GM19238 (cell line): Measurements from ENCODE around the gene APOBEC3H.

Experiments
- DNase-seq: peaks from one replicate; pipeline ENCODE4 v3.0.0; 2011; ENCODE audit warnings: low spot score; ENCODE audit not compliant: insufficient read length

APOBEC3H gene

DNA sequence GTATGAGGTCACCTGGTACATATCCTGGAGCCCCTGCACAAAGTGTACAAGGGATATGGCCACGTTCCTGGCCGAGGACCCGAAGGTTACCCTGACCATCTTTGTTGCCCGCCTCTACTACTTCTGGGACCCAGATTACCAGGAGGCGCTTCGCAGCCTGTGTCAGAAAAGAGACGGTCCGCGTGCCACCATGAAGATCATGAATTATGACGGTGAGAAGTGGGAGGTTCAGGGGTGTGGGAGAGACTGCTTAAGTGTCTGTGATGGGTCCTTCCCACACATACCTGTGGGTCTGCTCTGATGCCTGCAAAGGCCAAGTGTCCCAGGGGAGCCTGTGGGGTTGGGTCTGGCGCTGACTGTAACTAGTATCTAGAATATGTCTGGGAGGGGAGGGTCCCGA, 16.0 kb upstream of the APOBEC3H start:
- DNase-seq: no peak

DNA sequence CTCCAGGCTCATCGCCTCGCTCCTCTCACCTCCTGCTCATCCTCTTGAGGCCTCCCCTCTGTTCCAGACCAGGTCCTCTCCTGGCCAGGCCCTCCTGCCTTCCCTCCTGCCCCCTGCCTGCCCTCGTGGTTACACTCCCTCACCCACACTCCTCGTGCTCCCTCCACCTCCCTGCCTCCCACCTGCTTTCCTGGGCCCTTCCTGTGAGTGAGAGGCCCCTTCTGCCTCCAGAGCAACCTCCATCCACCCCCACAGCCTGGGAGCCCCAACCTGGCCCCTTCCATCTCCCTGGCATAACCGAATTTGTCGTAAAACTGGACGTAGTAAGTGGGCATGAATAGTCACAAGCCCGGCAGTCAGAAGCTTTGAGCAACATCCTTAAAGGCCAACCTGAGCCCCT, 15.4 kb upstream of the APOBEC3H start:
- DNase-seq: no peak

DNA sequence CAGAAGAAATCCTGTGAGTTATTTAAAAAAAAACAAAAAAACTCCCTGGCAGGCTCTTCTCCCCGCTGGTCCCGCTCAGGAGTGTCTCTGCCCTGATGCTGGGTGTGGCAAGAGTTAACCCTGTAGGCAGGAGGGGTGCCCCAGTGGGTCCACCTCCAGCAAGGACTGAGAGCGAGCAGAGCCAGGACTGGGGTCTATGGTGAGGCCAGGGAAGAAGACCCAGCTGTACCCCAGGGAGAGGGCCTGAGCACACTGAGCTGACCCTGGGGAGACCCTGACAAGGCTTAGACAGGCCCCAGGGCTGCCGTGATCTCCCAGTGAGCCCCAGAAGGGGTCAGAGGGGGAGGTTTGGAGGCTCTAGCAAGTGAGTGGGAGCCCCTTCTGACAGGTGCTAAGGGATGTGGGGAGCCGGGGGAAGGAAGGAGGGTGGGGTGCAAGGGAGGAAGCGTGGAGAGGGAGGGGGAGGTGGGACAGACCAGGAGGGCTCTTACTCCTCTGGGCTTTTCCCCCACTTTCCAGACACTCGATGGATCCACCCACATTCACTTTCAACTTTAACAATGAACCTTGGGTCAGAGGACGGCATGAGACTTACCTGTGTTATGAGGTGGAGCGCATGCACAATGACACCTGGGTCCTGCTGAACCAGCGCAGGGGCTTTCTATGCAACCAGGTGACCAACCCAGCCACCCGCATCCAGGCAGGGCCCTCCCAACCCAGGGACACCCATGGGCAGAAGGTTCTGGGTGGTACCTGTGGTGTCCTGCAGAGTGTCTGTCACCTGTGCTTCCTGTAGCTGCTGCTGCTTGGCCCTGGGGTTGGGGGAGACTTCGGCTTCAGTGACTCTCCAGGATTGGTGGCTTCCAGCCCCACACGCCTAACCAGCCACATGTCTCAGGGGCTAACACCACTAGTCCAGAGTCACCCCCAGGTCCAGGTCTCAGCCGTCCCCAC, 13.6 kb upstream of the APOBEC3H start:
- no peak for DNase-seq

DNA sequence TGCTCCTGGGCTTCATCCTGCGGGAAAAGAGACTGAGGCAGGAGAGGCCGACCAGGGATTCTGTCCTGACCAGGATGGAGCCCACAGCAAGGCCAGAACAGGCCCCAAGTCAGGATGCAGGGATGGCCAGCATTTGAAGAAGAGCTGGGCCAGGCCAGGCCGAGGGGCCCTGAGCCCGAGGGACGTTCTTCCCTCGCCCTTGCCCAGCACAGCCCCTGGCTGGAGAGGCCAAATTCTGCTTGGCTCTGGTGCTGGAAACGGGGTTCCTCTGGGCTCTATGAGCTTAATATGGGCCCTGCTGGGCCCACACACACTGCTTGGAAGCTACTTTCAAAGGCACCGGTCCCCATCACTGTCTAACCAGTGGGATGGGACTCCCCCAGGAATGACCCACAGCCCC, 12.4 kb upstream of the APOBEC3H start:
- DNase-seq: no peak

DNA sequence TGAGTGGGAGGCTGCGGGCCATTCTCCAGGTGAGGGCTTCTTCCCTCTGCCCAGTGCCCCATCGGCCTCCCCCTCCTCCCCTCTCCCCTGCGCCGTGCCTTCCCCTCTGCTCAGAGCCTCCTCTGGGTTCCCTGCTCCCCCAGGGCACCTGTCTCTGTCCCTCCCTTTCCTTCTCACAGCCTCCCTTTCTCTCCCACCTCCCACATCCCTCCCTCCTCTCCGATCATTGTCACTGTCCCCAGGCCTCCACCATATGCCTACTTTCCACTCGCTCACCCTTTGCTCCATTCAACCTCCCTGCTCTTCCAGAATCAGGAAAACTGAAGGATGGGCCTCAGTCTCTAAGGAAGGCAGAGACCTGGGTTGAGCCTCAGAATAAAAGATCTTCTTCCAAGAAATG, 9.9 kb upstream of the APOBEC3H start:
- no peak for DNase-seq

DNA sequence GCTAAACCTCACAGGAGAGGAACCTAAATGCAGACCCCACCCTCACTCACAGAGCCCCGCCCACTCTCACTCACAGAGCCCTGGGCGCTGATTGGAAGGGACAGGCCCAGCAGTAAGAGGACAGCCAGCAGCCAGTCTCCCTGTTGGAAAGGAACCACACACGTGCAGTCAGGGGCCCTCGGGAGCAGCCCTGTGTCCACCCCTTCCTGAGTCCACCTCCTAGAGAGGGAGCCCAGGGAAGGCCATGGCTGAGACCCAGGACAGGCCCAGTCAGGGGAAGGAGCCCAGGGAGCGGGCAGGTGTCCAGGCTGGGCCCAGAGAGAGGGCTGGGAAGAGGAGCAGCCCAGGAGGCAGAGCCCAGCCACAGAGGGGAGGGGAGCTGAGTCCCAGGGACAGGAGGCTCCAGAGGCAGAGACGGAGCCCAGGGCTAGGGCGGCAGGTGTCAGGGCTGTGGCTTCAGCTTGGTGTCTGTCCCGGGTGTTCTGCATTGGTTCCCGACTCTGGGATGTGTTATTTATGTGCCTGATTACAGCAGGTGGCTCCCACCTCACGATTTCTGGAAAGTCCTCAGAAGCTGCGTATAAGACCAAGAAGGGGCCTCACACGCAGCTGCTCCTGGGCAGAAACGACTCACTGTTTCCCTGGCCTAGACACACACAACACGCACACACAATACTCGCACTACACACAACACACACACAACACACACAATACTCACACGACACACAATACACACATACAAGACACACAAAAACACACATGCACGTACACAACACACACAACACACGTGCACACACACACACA, 9.0 kb upstream of the APOBEC3H start:
- no peak for DNase-seq

DNA sequence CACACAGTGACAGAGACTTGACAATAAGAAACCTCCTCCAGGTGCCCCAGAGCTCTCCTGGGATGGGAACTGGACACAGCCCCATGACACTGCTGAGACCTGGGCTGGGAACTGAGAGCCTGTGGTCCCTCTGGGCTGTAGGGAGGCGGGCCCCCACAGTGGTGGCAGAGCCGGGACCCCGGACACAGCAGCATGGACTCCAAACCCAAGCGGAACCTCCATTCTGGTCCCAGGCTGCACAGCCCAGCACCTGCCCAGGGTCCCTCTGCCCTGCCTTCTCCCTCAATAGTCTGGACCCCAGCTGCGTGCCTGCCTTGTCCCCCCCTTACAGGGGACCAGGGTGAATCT, 8.4 kb upstream of the APOBEC3H start:
- no peak for DNase-seq

DNA sequence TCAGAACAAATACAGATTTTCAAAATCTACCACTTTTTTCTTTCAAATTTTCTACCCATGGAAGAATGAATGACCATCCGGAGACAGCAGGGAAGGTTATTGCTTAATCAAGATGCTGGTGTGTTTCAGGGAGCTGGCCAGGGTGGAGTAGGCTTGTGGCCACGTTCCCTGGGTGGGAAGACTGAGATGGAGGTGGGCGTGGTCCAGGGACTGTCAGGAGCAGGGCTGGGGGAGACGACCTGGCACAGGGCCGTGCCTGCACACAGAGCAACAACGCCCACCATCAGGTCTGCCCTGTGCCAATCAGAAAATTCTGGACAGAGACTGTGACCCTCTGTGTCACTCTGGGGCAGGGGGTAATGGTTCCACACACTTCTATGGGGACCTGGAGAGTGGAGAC, 7.1 kb upstream of the APOBEC3H start:
- DNase-seq: no peak

DNA sequence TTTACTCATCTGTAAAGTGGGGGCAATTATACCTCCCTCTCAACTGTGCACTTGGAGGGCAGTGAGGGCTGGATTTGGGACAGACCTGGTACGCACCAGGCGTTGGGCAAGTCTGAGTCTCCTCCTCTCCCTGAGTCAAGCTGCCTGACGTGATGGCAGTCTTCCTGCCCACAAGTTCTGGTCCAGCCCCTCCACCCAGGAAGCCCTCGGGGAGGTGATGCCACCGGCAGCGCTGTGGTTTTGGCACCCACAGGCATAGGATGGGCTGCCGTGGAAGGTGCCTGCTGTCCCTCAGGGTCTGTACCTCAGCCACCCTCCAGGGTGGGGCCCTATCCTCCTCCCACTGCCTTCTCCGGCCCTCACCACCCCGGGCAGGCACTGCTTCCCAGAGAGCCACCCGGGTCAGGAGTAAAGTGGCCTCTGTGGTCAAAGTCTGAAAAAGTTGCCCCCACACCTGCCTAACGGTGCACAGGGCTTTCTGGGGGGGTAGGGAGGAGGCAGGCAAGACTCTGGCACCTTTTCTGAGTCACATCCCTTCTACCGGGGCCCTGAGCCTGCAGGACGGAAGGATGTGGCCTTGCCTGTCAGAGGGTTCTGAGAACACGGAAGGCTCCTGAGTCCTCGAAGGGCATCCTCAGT, 6.5 kb upstream of the APOBEC3H start:
- no peak for DNase-seq

DNA sequence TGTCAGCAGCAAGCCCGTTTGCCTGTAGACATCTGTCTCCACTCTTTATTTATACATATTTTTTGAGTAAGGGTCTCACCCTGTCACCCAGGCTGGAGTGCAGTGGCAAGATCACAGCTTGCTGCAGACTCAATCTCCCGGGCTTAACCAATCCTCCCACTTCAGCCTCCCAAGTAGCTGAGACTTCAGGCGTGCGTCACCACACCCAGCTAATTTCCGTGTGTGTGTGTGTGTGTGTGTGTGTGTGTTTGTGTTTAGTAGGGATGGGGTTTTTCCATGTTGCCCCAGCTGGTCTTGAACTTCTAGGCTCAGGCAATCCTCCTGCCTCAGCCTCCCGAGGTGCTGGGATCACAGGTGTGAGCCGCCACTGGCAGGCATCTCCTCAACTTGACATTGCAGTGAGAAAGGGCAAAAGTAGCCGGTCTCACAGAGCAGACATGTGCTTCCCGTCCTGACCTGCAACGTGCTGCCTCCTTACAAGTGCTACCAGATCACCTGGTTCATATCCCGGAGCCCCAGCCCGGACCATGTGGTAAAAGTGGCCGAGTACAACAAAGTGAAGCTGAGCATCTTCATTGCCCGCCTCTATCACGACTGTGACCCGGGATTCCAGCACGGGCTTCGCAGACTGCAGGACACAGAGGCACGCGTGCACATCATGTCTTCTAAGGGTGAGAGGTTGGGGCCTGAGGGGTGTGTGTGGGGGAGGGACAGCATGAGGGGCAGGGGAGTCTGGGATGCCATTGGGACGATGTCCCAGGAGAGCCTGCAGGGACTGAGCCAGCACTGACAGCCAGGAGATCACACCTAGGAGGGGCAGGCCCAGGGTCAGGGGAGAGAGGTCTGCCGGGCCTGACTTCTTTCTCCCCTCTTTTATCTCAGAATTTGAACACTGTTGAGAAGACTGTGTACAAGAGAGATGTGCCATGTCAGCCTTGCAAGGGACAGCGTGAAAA, 5.6 kb upstream of the APOBEC3H start:
- DNase-seq: no peak

DNA sequence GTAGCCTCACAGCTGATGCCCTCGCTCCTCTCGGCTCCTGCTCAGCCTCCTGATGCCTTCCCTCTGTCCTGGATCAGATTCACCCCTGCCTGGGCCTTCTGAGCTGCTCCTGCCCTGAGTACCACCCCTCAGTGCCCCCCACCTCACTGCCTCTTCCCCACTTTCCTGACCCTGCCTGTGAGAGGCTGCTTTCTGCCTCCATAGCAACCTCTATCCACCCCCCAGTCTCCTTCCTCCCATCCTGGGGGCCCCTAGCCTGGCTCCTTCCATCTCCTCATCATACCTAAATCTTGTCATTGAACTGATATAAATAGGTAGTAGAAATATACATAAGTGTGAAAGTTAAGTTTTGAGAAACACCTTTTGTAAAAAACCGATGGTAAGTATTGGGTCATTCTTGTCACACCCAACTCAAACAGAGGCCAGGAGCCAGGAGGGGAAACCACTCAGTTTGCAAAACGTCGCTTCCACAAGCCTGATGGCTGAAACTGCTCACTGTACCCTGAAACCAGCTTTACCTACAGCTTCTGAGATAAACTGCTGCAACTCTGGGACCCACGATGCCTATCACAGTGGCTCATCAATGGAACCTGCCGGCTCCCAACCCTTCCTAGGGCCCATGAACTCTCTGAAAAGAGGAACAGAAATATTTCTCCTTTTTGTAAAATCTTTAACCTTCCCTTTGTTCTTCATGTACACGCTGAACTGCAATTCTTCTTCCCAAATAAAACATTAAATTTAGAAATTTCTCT, 4.8 kb upstream of the APOBEC3H start:
- DNase-seq: no peak

DNA sequence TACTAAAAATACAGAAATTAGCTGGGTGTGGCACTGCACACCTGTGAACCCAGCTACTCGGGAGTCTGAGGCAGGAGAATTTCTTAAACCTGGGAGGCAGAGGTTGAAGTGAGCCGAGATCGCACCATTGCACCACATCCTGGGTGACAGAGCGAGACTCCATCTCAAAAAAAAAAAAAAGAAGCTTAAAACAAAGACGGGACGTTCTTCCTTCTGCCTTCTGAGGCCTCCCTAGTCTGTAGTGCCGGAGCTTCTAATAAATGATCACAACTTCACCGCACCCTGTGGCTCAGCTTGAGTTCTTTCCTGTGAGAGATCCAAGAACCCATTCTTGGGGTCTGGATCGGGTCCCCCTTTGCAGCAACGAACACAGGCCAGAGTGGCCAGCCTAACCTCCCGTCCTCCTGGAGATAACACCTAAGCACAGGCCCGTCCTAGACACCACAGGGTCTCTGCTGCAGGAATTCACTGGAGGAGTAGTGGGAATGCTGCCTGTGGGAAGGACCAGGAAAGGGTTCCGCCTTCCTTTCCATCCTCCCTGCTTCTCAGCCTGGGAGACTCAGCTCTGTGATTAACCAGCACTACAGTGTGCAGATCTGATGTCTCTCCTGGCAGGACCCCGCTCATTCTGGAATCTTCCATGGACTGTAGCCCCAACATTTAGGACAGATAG, 2.2 kb upstream of the APOBEC3H start:
- no peak for DNase-seq

DNA sequence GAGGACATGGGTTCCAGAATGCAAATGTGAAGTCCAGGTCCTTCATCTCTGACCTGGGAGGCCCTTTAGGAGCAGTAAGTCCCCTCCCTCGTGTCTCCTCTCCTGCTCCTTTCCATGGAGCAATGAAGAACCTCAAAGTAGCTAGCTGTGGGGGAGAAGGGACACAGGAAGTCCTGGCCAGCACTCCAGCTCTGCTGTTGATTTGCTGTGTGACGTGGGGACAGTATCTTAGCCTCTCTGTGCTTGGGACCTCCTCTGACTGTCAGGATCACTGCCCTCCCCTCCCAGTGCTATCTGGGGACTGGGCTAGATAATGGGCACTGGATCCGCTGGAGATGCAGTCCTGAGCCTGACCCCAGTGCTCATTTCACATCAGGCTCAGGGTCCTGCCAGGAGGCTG, 1.1 kb upstream of the APOBEC3H start:
- no peak for DNase-seq

DNA sequence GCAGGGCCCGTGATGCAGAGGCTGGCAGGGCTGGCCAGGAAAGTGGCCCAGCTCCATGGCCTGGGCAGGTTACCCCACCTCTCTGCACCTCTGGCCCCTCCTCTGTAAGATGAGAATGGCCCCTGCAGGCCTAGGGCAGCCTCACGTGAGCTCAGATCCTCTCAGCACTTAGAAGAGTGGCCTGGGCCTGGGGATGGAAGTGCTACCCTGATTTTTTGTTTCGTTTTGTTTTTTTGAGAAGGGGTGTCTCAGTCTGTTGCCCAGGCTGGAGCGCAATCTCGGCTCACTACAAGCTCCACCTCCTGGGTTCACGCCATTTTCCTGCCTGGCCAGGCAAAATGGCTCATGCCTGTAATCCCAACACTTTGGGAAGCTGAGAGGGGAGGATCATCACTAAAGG, 982 bp downstream of the APOBEC3H start:
- DNase-seq: no peak

DNA sequence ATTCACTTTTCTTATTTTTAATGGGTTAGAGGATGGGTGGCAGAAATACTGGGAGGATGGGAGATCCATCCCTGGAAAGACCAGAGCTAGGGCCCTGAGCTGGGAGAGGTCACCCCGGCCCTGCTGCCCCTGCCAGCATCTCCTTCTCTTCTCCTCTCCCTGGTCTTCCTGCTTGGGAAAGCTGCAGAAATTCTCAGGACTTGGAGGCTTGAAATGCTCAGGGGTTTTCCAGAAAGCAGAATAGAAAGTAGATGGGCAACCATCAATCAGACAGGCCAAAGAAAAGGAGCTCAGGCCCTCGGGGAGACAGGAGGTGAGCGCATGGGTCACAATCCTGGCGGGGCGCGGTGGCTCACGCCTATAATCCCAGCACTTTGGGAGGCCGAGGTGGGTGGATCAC, 1.5 kb downstream of the APOBEC3H start:
- DNase-seq: no peak

DNA sequence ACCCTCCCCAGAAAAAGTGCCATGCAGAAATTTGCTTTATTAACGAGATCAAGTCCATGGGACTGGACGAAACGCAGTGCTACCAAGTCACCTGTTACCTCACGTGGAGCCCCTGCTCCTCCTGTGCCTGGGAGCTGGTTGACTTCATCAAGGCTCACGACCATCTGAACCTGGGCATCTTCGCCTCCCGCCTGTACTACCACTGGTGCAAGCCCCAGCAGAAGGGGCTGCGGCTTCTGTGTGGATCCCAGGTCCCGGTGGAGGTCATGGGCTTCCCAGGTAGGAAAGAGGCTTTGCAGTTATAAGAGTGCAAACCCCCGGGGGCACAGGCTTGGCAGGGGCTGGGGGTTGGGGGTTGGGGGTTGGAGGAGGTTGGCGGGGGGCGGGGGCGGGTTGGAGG, 4.2 kb downstream of the APOBEC3H start:
- no peak for DNase-seq

DNA sequence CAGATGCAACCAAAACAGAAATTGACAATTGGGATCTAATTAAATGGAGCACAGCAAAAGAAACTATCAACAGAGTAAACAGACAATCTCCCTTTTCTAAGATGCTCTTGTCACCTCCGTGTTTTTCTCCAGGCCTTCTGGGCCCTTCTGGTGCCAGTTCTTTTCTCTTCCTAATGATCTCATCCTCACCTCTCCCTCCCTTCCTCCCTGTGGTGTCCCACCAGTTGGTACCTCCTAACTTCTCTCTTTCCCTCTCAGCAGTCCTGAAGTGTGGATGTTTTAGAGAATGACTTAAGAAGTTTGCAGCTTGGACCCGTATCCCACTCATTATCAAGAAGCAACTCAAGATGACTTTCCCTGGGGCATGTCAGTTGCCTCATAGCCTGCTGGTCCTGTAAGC, 6.4 kb downstream of the APOBEC3H start:
- no peak for DNase-seq

DNA sequence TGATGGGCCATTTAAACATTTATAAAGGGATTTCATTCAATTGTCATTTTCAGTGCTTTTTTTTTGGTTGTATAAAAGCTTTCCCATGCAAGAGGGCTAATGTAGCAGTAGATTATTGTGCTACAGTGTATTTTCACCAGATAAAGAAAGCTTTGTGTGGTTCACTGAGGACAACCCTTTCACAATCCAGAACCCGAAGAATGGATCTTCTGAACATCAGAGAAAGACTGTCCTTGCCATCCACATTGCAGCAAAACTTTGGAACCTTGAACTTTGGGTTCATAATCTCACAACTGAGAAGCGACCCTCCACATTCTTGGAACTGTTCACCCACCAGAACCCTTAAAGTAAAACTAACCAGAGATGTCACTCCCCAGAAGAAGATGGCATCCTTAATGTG, 9.3 kb downstream of the APOBEC3H start:
- no peak for DNase-seq

DNA sequence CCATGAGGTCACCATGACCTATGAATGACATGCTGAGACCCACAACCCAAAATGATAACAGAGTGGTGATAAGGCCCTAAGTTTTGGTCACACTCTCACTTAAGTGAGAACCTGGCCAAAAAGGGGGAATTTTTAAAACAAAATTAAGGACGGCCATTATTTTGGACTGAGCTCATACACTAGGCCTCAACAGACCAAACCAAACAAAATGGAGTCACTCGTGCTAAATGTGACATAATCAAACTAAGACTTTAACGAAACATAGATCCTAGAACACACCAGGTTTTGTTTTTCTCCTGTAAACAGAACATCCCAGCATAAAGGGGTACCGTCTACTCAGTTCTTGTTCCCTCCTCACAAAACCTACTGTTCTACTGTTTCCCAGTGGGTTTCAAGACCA, 11.4 kb downstream of the APOBEC3H start:
- no peak for DNase-seq

DNA sequence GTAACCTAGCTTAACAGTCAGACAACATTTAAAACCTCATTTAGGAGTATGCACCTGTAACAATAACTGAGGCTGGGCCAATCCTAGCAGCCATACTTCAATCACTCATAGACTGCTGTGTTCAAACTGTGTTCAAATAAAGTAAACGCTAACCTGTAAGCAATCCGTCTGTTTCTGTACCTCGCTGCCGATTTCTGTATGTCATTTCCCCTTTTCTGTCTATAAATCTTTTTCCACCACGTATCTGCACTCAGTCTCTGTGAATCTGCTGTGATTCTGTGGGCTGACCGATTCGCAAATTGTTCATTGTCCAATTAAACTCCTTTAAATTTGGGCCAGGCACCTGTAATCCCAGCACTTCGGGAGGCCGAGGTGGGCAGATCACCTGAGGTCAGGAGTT, 12.3 kb downstream of the APOBEC3H start:
- DNase-seq: no peak
